Measurements from ENCODE around the gene MORN5.

Gene MORN5

DNA sequence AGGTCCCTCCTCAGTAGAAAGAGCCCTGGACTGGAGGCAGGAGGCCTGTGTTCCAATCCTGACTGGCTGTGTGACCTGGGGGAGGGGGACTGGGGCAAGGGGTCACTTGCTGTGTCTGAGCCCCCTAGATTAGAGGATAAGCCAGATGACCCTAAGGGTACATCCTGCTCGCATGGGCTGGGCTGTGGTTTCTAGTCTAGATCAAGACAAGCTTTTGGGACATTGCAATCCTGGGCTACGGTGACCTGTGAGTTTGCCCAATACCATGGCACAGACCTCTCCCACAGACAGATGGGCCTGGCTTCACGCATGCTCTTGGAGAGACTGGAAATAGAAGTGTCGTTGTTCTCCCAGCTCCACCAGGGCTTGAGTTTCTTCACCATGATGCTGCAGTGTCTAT lies 27.2 kb upstream of the MORN5 start:
- TF ChIP-seq, protein P1, sequence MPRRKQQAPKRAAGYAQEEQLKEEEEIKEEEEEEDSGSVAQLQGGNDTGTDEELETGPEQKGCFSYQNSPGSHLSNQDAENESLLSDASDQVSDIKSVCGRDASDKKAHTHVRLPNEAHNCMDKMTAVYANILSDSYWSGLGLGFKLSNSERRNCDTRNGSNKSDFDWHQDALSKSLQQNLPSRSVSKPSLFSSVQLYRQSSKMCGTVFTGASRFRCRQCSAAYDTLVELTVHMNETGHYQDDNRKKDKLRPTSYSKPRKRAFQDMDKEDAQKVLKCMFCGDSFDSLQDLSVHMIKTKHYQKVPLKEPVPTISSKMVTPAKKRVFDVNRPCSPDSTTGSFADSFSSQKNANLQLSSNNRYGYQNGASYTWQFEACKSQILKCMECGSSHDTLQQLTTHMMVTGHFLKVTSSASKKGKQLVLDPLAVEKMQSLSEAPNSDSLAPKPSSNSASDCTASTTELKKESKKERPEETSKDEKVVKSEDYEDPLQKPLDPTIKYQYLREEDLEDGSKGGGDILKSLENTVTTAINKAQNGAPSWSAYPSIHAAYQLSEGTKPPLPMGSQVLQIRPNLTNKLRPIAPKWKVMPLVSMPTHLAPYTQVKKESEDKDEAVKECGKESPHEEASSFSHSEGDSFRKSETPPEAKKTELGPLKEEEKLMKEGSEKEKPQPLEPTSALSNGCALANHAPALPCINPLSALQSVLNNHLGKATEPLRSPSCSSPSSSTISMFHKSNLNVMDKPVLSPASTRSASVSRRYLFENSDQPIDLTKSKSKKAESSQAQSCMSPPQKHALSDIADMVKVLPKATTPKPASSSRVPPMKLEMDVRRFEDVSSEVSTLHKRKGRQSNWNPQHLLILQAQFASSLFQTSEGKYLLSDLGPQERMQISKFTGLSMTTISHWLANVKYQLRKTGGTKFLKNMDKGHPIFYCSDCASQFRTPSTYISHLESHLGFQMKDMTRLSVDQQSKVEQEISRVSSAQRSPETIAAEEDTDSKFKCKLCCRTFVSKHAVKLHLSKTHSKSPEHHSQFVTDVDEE (CRISPR knock-in tag; IDR thresholded peaks at IDR 0.05): no peak
- TF ChIP-seq RARB (CRISPR knock-in tag; IDR thresholded peaks at IDR 0.05) (no peak), TCF4 (CRISPR knock-in tag; IDR thresholded peaks at IDR 0.05; ENCODE audit: borderline replicate concordance) (no peak), ESRRG (CRISPR knock-in tag; IDR thresholded peaks at IDR 0.05) (no peak), ZNF70 (CRISPR knock-in tag; IDR thresholded peaks at IDR 0.05) (no peak), CSRNP3 (CRISPR knock-in tag; IDR thresholded peaks at IDR 0.05) (no peak), PPARA (CRISPR knock-in tag; IDR thresholded peaks at IDR 0.05; ENCODE audit: borderline replicate concordance) (no peak), ZNF565 (CRISPR knock-in tag; conservative IDR thresholded peaks at IDR 0.05; ENCODE audit: low read depth) (no peak), ZC3H10 (CRISPR knock-in tag; IDR thresholded peaks at IDR 0.05) (no peak), GLIS3 (CRISPR knock-in tag; IDR thresholded peaks at IDR 0.05) (no peak), TOX (CRISPR knock-in tag; IDR thresholded peaks at IDR 0.05; ENCODE audit: borderline replicate concordance) (no peak), ZNF8 (CRISPR knock-in tag; IDR thresholded peaks at IDR 0.05) (no peak), CSDC2 (CRISPR knock-in tag; IDR thresholded peaks at IDR 0.05) (no peak)
- TF ChIP-seq, protein P2, sequence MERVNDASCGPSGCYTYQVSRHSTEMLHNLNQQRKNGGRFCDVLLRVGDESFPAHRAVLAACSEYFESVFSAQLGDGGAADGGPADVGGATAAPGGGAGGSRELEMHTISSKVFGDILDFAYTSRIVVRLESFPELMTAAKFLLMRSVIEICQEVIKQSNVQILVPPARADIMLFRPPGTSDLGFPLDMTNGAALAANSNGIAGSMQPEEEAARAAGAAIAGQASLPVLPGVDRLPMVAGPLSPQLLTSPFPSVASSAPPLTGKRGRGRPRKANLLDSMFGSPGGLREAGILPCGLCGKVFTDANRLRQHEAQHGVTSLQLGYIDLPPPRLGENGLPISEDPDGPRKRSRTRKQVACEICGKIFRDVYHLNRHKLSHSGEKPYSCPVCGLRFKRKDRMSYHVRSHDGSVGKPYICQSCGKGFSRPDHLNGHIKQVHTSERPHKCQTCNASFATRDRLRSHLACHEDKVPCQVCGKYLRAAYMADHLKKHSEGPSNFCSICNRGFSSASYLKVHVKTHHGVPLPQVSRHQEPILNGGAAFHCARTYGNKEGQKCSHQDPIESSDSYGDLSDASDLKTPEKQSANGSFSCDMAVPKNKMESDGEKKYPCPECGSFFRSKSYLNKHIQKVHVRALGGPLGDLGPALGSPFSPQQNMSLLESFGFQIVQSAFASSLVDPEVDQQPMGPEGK (CRISPR knock-in tag; IDR thresholded peaks at IDR 0.05; ENCODE audit: borderline replicate concordance): no peak
- ATAC-seq: no peak

DNA sequence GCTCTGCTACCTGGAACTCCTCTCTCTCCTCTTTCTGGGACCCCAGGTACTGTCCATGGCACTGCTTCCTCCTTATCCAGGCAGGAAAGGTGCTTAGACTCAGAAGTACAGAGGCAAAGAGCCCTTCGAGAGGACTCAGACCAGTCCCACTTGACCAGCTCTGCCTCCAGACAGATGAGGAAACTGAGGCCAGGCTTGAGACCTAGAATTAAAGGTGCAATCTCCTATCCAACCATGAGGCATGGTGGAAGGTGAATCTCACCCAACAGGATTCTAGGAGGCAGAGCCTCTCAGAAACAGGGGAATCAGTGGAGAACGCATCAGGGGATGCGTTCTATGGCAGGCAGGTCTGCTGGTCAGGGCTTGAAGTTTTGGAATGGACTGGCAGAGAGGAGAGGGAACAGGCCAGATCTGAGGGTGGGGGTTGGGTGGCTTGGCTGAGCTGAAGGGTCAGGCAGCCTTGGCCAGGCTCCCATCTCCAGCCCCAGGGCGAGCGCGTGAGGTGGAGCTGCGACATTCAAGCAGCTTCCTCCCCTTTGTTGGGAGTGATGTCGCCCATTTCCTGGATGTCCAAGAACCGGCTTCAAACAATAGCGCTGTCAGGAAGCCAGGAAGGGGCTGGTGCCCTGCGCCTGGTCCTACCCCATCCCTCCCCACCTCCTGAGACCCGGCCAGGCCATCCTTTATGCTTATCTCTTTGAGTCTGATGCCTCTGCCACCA lies 26.3 kb upstream of the MORN5 start:
- no peak for ATAC-seq
- TF ChIP-seq, protein P3, sequence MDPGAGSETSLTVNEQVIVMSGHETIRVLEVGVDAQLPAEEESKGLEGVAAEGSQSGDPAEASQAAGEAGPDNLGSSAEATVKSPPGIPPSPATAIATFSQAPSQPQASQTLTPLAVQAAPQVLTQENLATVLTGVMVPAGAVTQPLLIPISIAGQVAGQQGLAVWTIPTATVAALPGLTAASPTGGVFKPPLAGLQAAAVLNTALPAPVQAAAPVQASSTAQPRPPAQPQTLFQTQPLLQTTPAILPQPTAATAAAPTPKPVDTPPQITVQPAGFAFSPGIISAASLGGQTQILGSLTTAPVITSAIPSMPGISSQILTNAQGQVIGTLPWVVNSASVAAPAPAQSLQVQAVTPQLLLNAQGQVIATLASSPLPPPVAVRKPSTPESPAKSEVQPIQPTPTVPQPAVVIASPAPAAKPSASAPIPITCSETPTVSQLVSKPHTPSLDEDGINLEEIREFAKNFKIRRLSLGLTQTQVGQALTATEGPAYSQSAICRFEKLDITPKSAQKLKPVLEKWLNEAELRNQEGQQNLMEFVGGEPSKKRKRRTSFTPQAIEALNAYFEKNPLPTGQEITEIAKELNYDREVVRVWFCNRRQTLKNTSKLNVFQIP (CRISPR knock-in tag; IDR thresholded peaks at IDR 0.05; ENCODE audit: borderline replicate concordance, low read depth): no peak
- TF ChIP-seq GLIS3 (CRISPR knock-in tag; IDR thresholded peaks at IDR 0.05): no peak
- TF ChIP-seq, protein P2 (CRISPR knock-in tag; IDR thresholded peaks at IDR 0.05; ENCODE audit: borderline replicate concordance): no peak
- TF ChIP-seq CSDC2 (CRISPR knock-in tag; IDR thresholded peaks at IDR 0.05): no peak
- TF ChIP-seq TCF4 (CRISPR knock-in tag; IDR thresholded peaks at IDR 0.05; ENCODE audit: borderline replicate concordance): no peak
- TF ChIP-seq, protein P1 (CRISPR knock-in tag; IDR thresholded peaks at IDR 0.05): no peak
- no peak for TF ChIP-seq ZFP30 (CRISPR knock-in tag; IDR thresholded peaks at IDR 0.05)

All from SK-N-SH treated with all-trans-retinoic acid at 6 μM for 48 hours (cell line).